CD4-positive, alpha-beta T cell treated with Interleukin-4 for 4 hours (primary cell): ENCODE data around the gene POLD4.
A peak's percentile ranks its signal among the peaks of the same experiment; 100 is the strongest.

Experiments
- DNase-seq: peaks from one replicate; pipeline ENCODE4 v3.0.0-alpha.2; 2020

Gene POLD4

DNA sequence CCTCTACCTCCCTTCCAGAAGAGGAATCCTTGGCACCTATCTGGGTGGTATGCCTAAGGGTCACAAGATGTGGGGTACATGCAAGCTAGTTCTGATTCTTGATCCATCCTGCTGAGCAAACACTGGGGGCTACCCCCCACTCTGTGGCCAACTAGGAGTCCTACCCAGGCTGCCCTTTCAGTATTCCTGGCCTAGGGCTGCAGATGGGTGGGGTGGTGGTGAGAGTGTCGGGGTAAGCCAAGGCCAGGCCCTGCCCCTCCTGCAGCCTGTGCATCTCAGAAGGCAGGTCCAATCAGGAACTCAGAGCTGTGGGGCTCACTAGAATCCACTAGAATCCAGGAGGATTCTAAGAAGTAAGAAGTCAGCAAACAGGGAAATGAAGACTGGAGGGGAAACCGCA lies 39.1 kb downstream of the POLD4 start:
- no peak for DNase-seq

DNA sequence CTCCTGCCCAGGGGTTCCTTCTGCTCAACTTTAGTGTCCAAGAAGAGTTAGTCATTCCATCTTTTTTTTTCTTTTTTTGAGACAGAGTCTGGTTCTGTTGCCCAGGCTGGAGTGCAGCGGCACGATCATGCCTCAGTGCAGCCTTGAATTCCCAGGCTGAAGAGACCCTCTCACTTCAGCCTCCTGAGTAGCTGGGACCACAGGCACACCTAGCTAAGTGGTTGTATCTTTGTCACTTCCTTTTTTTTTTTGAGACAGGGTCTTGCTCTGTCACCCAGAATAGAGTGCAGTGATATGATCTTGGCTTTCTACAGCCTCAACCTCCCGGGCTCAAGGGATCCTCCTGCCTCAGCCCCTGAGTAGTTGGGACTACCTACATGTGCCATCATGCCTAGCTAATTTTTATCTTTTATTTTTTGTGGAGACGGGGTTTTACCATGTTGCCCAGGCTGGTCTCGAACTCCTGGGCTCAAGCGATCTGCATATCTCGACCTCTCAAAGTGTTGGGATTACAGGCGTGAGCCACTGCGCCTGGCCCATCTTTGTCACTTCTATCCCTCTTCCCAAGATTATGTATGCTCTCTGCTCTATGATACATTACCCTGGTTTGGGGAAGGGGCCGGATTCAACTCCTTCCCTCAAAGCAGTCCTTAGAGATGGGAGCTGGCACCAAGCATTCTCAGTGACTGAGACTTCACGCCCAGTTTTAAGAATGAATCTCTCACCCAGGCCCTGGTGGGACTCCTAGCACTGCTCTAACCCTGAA lies 40.0 kb downstream of the POLD4 start:
- DNase-seq = no peak

DNA sequence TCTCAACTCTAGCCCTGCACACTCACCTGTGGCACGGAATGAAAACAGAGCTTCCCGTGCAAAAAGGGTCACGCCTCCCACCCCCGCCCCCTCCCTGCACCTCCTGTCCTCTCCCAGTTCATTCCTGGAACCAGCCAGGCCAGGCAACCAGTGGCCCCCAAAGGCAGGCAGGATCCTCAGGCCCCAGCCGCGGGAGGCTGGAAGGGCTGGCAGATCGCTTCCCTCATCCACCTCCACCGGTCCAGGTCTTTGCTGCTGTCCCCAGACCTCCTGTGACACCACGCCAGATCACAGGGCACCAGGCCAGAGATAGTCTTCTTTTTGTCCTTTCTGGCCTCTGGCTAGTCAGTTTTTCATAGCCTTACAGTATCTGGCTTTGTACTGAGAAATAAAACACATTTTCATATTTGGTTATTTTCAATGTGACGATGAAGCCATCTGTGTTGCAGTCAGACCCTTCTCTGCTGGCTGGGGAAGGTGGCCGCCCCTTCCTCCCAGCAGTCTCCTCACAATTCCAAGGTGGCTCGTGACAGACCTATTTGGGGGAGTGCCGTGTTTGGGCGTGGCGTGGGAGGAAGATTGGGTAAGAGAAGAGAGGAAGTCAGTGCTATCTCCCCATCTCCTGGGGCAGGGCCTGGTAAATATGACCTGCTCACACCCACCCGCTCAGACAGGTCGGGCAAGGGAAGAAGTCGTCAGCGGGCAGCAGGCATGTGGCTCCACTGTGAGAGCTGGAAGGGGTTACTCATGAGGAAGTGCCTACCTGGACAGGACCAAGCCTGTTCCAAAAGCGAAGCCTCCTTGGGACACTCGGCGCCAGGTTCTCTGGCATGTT lies 40.9 kb downstream of the POLD4 start:
- DNase-seq = peak; percentile 61

DNA sequence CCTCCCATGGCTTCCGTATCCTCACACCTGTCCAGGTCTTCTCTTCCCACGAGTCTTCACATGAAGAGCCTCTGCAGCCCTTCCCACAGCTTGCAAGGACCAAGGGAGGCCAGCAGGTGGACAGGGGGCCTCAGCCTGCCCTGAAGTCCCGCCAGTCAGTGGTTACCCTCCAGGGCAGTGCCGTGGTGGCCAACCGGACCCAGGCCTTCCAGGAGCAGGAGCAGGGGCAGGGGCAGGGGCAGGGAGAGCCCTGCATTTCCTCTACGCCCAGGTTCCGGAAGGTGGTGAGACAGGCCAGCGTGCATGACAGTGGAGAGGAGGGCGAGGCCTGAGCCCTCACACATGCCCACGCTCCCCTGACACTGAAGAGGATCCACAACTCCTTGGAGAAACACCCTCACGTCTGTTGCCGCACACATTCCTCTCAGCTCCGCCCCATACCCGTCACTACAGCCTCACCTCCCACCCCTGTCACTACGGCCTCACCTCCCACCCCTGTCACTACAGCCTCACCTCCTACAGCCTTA lies 41.7 kb downstream of the POLD4 start:
- DNase-seq = no peak

DNA sequence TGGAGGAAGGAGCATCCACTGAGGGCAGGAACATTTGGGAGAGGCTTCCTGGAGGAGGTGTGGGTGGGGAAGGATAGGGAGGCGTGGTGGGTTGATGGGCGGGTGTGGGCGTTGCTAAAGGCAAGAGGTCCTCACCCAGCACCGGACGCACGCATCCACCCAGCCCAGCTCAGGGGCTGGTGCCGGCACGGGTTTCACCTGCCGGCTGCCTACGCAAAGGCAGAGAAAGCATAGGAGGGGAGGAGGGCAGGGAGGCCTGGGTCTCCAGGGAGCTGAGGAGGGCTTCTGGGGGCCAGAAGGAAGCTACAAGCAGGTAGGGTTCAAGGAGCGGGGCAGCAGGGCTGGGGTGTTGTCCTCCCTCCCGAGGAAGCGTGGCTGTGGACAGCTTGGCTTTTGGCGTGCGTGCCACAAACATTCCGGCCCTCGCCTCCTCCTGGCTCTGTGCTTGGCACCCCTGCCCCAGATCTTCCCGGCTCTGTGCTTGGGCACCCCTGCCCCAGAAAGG lies 42.2 kb downstream of the POLD4 start:
- no peak for DNase-seq

DNA sequence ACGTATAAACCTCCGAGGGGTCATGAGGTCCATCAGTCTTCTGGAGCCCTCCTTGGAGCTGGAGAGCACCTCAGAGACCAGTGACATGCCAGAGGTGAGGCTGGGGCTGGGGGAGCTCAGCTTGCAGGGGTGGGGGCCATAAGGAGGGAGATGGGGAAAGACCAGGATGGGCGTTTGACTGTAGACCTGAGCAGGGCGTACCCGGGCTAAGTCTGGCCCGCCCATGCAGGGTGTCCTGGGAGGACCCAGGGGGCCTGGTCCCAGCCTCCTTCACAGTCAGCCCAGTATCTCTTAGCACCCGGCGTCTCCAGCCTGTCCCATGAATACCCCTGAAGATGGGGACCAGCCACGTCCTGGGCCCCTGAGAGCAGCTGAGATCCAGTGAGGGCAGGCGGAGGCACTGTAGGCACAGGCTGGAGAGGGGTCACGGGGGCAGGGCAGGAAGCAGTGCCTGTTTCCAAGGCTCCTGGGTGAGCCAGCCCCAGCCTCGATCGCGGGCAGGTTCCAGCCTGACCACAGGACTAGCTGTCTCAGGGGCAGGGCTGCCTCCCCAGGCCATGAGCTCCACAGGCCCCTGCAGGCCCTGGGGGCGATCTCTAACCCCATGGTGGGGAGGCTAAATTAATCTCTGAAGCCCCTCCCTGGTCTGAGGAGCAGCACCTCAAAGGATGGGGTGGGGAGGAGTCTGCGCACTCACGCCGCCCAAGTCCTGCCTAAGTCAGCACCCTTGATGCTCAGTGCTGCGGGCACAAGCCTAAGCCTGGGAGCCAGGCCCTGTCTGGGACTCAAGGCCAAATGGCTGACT lies 42.9 kb downstream of the POLD4 start:
- DNase-seq = no peak

DNA sequence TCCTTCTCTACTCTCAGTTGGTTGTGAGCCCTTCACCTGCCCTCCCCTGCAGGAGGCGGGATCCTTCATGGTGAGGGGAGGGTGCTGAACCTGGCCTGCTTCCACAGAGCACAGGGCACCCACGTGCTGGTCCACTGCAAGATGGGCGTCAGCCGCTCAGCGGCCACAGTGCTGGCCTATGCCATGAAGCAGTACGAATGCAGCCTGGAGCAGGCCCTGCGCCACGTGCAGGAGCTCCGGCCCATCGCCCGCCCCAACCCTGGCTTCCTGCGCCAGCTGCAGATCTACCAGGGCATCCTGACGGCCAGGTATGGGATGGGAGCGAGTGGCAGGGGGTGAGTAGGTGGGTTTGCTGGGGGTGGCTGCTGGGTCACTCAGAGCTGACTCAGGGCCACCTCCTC lies 43.7 kb downstream of the POLD4 start:
- DNase-seq = no peak

DNA sequence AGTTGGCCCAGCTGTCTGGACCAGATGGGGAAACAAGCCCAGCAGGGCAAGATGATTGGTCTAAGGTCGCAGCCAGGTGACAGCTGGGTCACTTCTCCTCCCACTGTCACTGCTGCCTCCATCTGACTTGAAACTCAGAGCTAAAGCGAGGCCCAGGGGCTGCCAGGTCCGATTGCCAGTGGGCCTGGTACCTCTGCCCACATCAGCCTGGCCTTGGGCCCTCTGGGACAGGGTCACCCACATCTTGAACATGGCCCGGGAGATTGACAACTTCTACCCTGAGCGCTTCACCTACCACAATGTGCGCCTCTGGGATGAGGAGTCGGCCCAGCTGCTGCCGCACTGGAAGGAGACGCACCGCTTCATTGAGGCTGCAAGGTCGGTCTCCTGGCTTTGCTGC lies 44.2 kb downstream of the POLD4 start:
- no peak for DNase-seq

DNA sequence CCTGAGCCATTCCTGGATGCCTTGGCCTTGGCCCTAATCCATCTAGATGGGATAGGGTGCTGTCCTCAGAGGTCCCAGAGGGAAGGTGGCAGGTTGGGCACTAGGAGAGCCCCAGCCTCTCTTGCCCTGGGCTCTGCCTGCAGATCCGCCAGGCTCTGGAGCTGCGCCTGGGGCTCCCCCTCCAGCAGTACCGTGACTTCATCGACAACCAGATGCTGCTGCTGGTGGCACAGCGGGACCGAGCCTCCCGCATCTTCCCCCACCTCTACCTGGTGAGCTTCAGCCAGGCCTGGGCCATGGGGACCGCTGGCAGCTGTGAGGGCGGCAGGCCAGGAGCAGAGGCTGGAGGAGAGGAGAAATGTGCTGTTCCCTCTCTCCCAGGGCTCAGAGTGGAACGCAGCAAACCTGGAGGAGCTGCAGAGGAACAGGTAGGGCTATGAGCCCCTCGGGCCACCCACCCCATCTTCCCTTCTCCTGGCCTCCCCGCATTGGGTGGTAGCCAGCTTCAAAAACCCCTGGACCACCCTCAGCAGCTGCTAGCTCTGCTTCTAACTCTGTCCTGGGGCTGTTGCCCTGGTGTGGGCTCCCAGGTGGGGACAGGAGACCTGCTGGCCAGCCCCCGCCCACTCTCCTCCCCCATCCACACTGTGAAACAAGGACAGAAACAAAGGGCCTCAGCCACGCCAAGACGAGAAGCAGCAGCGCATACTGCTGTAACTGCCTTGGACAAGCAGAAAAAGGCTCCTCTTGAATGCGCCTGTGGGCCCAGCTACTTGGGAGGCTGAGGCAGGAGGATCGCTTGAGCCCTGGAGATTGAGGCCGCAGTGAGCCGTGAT lies 45.1 kb downstream of the POLD4 start:
- no peak for DNase-seq

DNA sequence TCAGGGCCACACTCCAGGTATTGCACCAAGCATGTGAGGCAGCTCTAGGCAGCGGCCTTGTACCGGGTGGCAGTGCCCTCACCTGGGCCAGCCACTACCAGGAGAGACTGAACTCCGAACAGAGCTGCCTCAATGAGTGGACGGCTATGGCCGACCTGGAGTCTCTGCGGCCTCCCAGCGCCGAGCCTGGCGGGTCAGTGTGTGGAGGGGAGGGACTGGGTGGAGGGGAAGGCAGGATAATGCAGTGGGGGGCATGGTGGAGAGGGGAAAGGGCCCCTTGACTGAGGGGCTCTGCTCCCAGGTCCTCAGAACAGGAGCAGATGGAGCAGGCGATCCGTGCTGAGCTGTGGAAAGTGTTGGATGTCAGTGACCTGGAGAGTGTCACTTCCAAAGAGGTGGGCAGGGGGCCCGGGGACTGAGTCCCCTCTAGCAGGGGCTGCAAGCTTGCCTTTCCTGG lies 45.8 kb downstream of the POLD4 start:
- DNase-seq = no peak

DNA sequence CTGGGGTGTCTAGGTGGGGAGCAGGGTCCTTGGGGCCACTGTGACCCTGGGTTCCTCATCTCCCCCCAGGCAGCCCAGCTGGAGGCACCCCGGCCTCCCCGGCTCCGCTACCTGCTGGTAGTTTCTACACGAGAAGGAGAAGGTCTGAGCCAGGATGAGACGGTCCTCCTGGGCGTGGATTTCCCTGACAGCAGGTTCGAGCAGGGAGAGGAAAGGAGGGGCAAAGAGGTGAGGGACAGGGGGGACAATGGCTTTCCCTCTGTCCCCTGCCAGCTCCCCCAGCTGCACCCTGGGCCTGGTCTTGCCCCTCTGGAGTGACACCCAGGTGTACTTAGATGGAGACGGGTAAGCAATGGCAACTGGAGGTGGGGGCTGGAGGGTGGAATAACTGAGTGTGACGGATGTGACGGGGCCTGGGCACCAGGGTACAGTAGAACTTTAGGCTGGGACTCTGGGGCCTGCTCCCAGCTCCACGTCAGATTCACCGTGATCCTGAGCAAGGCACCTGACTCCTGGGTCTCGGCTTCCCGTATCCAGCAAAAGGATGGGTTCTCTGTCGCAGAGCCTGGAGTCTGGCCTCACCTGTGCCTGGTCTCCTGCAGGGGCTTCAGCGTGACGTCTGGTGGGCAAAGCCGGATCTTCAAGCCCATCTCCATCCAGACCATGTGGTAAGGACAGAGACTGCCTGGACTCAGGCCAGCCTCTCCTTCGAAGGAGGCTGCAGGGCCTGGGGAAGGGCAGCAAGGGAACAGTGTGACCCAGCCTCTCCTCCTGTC lies 46.4 kb downstream of the POLD4 start:
- no peak for DNase-seq

DNA sequence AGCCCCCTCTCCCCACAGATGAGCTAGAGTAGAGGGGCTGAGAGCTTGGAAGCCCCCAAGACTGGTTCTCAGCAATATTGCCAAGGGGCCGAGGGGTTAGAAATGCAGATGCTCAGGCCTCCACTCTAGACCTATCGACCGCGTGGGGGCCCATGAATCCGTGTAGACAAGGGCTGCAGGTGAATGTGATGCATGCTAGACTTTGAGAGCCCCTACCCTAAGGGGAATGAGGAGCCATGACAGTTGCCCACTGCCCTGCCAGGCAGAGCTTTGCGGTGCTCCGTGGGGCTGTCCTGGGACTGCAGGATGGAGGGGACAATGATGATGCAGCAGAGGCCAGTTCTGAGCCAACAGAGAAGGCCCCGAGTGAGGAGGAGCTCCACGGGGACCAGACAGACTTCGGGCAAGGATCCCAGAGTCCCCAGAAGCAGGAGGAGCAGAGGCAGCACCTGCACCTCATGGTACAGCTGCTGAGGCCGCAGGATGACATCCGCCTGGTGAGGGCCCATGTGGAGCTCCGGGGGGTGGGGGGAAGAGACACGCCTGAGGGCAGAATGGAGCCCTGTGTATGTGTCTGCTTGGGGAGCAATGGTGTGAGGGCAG lies 48.7 kb downstream of the POLD4 start:
- DNase-seq = no peak

DNA sequence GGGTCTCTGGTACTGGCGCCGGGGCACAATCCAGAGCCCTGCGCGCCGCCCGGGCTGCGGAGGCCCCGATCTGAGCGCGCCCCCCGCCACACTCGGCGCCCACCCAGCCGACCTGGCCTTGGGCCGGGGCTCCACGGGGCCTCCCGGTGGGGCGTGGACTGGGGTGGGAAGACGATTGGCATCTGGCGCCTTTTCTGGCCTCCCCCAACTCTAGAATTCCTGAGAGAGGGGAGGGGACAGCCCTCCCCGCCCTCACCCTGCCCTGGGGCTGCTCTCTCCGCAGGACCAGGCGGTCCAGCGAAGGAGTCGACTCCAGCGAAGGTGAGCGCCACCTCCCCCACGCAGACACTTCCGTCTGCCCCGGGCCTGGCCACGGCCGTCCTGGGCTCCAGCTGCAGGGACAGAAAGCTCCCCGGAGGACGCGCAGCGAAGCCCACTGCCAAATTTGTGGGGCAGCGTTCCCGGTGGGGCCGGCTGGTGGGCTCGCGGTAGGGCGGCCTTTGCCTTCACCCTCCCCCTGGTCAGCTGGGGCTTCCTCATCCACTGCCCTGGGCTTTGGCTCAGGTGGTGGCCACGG lies 49.4 kb downstream of the POLD4 start:
- DNase-seq = no peak

DNA sequence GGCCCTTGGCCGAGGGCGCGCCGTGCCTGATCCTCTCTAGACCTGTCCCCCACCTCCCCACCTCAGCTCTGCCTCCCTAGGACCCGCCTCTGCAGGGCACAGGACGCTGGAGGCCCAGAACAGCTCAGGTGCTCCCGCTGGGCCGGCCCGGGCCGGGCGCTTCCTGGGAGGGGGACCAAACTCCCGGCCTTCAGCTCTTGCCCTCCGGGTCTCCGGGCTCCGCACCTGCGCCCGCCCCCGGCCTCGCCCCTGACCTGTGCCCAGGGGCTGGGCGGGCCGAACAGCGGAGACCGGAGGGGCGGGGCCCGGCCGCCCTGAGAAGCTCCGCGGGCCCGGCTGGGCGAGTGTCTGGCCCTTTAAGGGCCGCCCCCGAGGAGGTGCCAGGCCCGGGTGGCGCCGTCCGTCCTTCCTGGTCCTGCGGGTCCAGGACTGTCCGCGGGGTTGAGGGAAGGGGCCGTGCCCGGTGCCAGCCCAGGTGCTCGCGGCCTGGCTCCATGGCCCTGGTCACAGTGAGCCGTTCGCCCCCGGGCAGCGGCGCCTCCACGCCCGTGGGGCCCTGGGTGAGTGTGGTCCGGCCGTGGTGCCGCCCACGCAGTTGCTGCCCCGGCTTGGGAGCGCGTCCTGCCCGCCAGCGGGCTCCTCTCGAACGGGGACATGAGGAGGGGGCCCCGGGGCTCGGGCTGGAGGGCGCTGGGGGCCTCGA lies 50.1 kb downstream of the POLD4 start, which contains the start of gene SSH3:
TSS of gene SSH3 (plus strand) at position 399 of the 703 bp plus-strand sequence. CDS start at position 495, 96 bp downstream.
- DNase-seq = peak; percentile 33

DNA sequence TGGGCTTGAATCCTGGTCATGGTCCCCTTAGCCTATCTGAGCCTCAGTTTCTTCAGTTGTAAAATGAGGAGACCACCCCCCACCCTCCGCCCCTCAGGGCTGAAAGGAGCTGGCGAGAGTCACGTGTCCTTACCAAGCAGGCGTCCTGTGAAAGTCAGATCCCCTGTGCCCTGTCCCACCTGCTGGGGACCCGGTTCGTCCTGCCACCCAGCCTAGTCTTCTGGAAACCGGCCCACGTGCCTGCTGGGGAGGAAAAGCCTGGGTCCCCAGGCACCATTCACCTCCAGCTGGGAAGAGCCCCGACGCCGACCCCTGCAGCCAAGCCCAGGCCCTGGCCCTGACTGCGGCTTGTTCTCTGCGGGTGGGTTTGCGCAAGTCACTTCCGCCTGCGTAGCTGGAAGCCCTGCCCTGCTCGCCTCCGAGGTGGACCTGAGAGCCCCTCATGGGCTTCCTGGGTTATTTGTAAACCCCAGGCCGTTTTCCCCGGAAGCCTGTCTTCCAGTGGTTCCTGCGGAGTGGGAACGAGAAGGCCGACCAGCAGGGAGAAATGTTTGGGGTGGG lies 50.7 kb downstream of the POLD4 start:
- no peak for DNase-seq

DNA sequence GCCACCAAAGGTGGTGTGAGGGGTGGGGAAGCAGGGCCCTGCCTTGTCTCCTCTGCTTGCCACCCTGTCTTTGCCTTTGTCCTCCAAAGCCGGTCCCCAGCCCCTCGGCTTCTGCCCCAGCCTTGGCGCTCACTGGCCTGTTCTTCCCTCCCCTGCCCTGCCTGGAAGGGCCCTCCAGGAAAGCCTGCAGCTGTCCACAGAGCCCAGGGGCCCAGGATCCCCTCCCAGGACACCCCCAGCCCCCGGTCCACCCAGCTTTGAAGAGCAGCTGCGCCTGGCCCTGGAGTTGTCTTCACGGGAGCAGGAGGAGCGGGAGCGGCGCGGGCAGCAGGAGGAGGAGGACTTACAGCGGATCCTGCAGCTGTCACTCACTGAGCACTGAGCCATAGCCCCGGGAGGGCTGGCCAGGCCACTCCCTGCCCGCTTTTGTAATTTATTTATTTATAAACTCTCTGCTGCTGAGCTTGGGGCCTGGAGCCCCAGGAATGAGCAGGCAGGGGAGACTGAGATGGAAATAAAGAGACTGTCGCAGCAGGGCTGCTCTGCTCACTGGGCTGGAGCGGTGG lies 51.3 kb downstream of the POLD4 start:
- no peak for DNase-seq

DNA sequence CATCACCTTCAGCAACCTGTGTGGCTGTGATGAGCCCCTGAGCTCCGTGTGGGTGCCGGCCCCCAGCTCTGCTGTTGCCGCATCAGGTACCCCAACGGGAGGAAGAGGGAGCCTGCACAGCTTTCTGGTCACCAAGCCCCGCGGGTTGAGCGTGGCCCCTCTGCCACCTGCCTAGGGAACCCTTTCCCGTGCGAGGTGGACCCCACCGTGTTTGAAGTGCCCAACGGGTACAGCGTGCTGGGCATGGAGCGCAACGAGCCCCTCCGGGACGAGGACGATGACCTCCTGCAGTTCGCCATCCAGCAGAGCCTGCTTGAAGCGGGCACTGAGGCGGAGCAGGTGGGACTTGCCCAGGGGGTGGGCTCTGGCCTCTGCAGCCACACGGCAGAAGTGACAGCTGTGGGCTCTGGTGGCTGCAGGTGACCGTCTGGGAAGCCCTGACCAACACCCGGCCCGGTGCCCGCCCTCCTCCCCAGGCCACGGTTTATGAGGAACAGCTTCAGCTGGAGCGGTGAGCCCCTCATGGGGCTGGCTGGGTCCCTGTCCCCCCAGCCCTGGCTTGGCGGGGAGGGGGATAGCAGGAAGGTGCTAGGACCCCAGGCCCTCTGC lies 51.9 kb downstream of the POLD4 start:
- DNase-seq = no peak
